HCT116 (cell line): ENCODE results near the gene BAIAP2L2. TPM values are rescaled to one million over a fixed set of nuclear protein-coding genes. Genes with fewer than 3 reads are reported as not detected.

Experiments
- ATAC-seq: fragments of 200-7000 bp; cut with Tn5 transposase; 2 replicates; pipeline ENCODE4 v1.9.1; 2020; ENCODE audit warnings: mild to moderate bottlenecking, moderate library complexity
- BruUV-seq: library from RNA; stranded (reverse); fragments of 400-500 nt; replicated peaks from 2 replicates; lab custom pipeline; 2021; lab: Mats Ljungman, UMichigan
- CTCF ChIA-PET: fragments of 300-600 bp; sonication (Branson Sonifier 250); formaldehyde crosslinking; loops from one replicate; lab custom pipeline; 2021; ENCODE audit warnings: antibody characterized with exemption; lab: Charles Lee
- POLR2A ChIA-PET: fragments of 300-600, 350-600 bp; sonication (Branson Sonifier 250); formaldehyde crosslinking; loops from one replicate; lab custom pipeline; 2021; ENCODE audit warnings: antibody characterized with exemption; lab: Charles Lee
- RAD21 ChIA-PET, 2 experiments: fragments of 300-600 bp; sonication (Branson Sonifier 250); formaldehyde crosslinking; loops; one replicate each; lab custom pipeline; 2023; ENCODE audit warnings: low total read pairs in 2 of 2; ENCODE audit not compliant: uncharacterized antibody in 2 of 2, unreplicated experiment in 2 of 2, low non-redundant PET in 1 of 2; lab: Charles Lee
- DNase-seq: peaks from one replicate; pipeline ENCODE4 v3.0.0-alpha.2; 2010; ENCODE audit warnings: low read depth, low spot score
- H2AFZ ChIP-seq: fragments of 200-600 bp; shearing (Covaris generic), sonication (generic); 2 replicates; pipeline ENCODE4 v1.6.1; 2017; ENCODE audit warnings: low read depth, mixed run types, mixed read lengths, antibody characterized with exemption, low read length; ENCODE audit not compliant: poor library complexity, severe bottlenecking
- H3K27ac ChIP-seq: 2 replicates; pipeline ENCODE4 v1.5.1; 2012; ENCODE audit warnings: low read depth, low read length
- H3K27me3 ChIP-seq: fragments of 200-600 bp; sonication (generic); 2 replicates; pipeline ENCODE4 v1.6.1; 2016; ENCODE audit warnings: mixed run types, low read length, mixed read lengths; ENCODE audit not compliant: insufficient read depth
- H3K36me3 ChIP-seq, 2 experiments: fragments of 200-500 bp in 1 of 2; fragments of 200-600 bp in 1 of 2; sonication (Bioruptor generic) in 1 of 2; sonication (generic) in 1 of 2; 2 replicates each; pipeline versions ENCODE4 v1.5.1 to v1.6.1; 2014 to 2016; ENCODE audit warnings: low read length in 2 of 2, inconsistent platforms in 1 of 2, mixed read lengths in 1 of 2, mixed run types in 1 of 2; ENCODE audit not compliant: insufficient read depth in 2 of 2, control insufficient read depth in 1 of 2
- H3K4me1 ChIP-seq, 2 experiments: fragments of 200-600 bp in 1 of 2; sonication (generic) in 1 of 2; 2 replicates each; pipeline versions ENCODE4 v1.5.1 to v1.6.1; 2012 to 2017; ENCODE audit warnings: low read length in 2 of 2, inconsistent platforms in 1 of 2, mild to moderate bottlenecking in 1 of 2, mixed read lengths in 1 of 2, mixed run types in 1 of 2, moderate library complexity in 1 of 2; ENCODE audit not compliant: insufficient read depth in 2 of 2, control insufficient read depth in 1 of 2
- H3K4me2 ChIP-seq: fragments of 200-600 bp; sonication (generic); 2 replicates; pipeline ENCODE4 v1.6.1; 2017; ENCODE audit warnings: mixed run types, low read length, mixed read lengths
- H3K4me3 ChIP-seq, 2 experiments: fragments of 200-600 bp in 1 of 2; sonication (generic) in 1 of 2; replicated peaks in 1 of 2; 2 replicates each; pipeline ENCODE4 v1.5.1; 2011 to 2016; ENCODE audit warnings: low read length in 2 of 2, control low read depth in 1 of 2, low read depth in 1 of 2, mild to moderate bottlenecking in 1 of 2, mixed read lengths in 1 of 2, mixed run types in 1 of 2
- H3K79me2 ChIP-seq: fragments of 200-600 bp; sonication (generic); 2 replicates; pipeline ENCODE4 v1.6.1; 2017; ENCODE audit warnings: mild to moderate bottlenecking, mixed run types, low read length, moderate library complexity, mixed read lengths; ENCODE audit not compliant: insufficient read depth
- H3K9ac ChIP-seq: fragments of 200-600 bp; sonication (generic); 2 replicates; pipeline ENCODE4 v1.6.1; 2016; ENCODE audit warnings: low read length, mixed read lengths
- H3K9me2 ChIP-seq: fragments of 200-600 bp; sonication (generic), shearing (Covaris generic); 2 replicates; pipeline ENCODE4 v1.6.1; 2017; ENCODE audit warnings: mixed run types, mild to moderate bottlenecking, moderate library complexity; ENCODE audit not compliant: insufficient read depth
- H3K9me3 ChIP-seq, 2 experiments: fragments of 200-500 bp in 1 of 2; fragments of 200-600 bp in 1 of 2; sonication (Bioruptor generic) in 1 of 2; sonication (generic) in 1 of 2; 2 replicates each; pipeline ENCODE4 v1.6.1; 2014 to 2017; ENCODE audit warnings: low read length in 2 of 2, mixed read lengths in 2 of 2, inconsistent platforms in 1 of 2, low read depth in 1 of 2, mild to moderate bottlenecking in 1 of 2, mixed run types in 1 of 2, moderate library complexity in 1 of 2; ENCODE audit not compliant: control insufficient read depth in 1 of 2, insufficient read depth in 1 of 2
- H4K20me1 ChIP-seq: fragments of 200-600 bp; sonication (generic), shearing (Covaris generic); 2 replicates; pipeline ENCODE4 v1.6.1; 2017; ENCODE audit warnings: mixed run types, mild to moderate bottlenecking, moderate library complexity; ENCODE audit not compliant: insufficient read depth
- CEBPB ChIP-seq: IDR thresholded peaks from 2 replicates; pipeline ENCODE4 v1.6.1; 2012; ENCODE audit warnings: low read depth
- CTCF ChIP-seq, 3 experiments: fragments of 200-600 bp in 1 of 3; sonication (generic) in 1 of 3; IDR thresholded peaks in 2 of 3; conservative IDR thresholded peaks in 1 of 3; 2 replicates each; pipeline ENCODE4 v1.5.1; 2012 to 2017; ENCODE audit warnings: low read depth in 2 of 3, low read length in 2 of 3, antibody characterized with exemption in 1 of 3, borderline replicate concordance in 1 of 3, control low read depth in 1 of 3, mild to moderate bottlenecking in 1 of 3, mixed read lengths in 1 of 3, mixed run types in 1 of 3, moderate library complexity in 1 of 3; ENCODE audit not compliant: insufficient read depth in 1 of 3
- ELF1 ChIP-seq: IDR thresholded peaks from 2 replicates; pipeline ENCODE4 v1.6.1; 2012; ENCODE audit warnings: low read depth, borderline replicate concordance
- EZH2 ChIP-seq: fragments of 200-600 bp; sonication (generic); IDR thresholded peaks from 2 replicates; pipeline ENCODE4 v1.6.1; 2017; ENCODE audit warnings: antibody characterized with exemption, mixed run types
- FOSL1 ChIP-seq: IDR thresholded peaks from 2 replicates; pipeline ENCODE4 v1.6.1; 2012; ENCODE audit warnings: low read depth
- JUND ChIP-seq: IDR thresholded peaks from 2 replicates; pipeline ENCODE4 v1.6.1; 2012
- MAX ChIP-seq: IDR thresholded peaks from 2 replicates; pipeline ENCODE4 v1.6.1; 2012
- POLR2A ChIP-seq: IDR thresholded peaks from 2 replicates; pipeline ENCODE4 v1.7.0; 2011; ENCODE audit warnings: borderline replicate concordance; ENCODE audit not compliant: insufficient read depth, insufficient read length; ENCODE audit errors: extremely low read depth
- RAD21 ChIP-seq: IDR thresholded peaks from 2 replicates; pipeline ENCODE4 v1.6.1; 2012; ENCODE audit warnings: low read depth, mild to moderate bottlenecking
- REST ChIP-seq: IDR thresholded peaks from 2 replicates; pipeline ENCODE4 v1.6.1; 2012; ENCODE audit warnings: low read depth
- SIN3A ChIP-seq: IDR thresholded peaks from 2 replicates; pipeline ENCODE4 v1.6.1; 2012; ENCODE audit warnings: low read depth
- SP1 ChIP-seq: IDR thresholded peaks from 2 replicates; pipeline ENCODE4 v1.6.1; 2012; ENCODE audit warnings: low read depth
- TCF7L2 ChIP-seq: IDR thresholded peaks from 2 replicates; pipeline ENCODE4 v1.7.0; 2011; ENCODE audit warnings: borderline replicate concordance, inconsistent platforms; ENCODE audit not compliant: insufficient read depth, insufficient read length; ENCODE audit errors: extremely low read depth
- YY1 ChIP-seq: IDR thresholded peaks from 2 replicates; pipeline ENCODE4 v1.6.1; 2011; ENCODE audit warnings: low read length, low read depth, moderate library complexity, mild to moderate bottlenecking; ENCODE audit not compliant: insufficient replicate concordance; ENCODE audit errors: extremely low read depth
- ZBTB33 ChIP-seq: IDR thresholded peaks from 2 replicates; pipeline ENCODE4 v1.6.1; 2011; ENCODE audit warnings: mild to moderate bottlenecking, low read length, moderate library complexity; ENCODE audit not compliant: insufficient replicate concordance; ENCODE audit errors: extremely low read depth
- ZNF274 ChIP-seq: fragments of 200-500 bp; sonication (Bioruptor generic); IDR thresholded peaks from 2 replicates; pipeline ENCODE4 v1.6.1; 2014; ENCODE audit warnings: mild to moderate bottlenecking, low read depth, low read length, inconsistent platforms
- intact Hi-C: fragments of 100-400 bp; cut with micrococcal nuclease; formaldehyde crosslinking; loops from 2 replicates; pipeline ENCODE4 v1.10.0; 2022
- total RNA-seq: library from RNA; stranded (reverse); gene quantifications from one replicate; pipeline ENCODE4 v1.2.1, GENCODE V29; 2021; ENCODE audit not compliant: unreplicated experiment

Gene BAIAP2L2
- total RNA-seq, 1 experiment from 2014 or later: 1.0 TPM

GRCh38 chr22:38141217-38141973 is 30.9 kb upstream of the BAIAP2L2 start (continued):
- no peak for TF ChIP-seq ELF1
- TF ChIP-seq FOSL1: no peak
- no peak for TF ChIP-seq YY1
- no peak for TF ChIP-seq CEBPB

- H3K4me1 ChIP-seq: peaks cover 17 to 26% of the 10 kb centered on the region in 2 experiments
- POLR2A ChIA-PET: no interaction called here
- H3K4me3 ChIP-seq: no peak overlapping the region
- H3K36me3 ChIP-seq: no peaks in the 10 kb centered on the region
- CTCF ChIA-PET: no interaction called here
- no peaks in the 10 kb centered on the region for H3K9me3 ChIP-seq
- DNase-seq (no peak), ATAC-seq (no peak)
- H3K27me3 ChIP-seq: no peaks in the 10 kb centered on the region
- no peak overlapping the region for H3K27ac ChIP-seq
- no peak overlapping the region for H3K9ac ChIP-seq
- H3K9me2 ChIP-seq: no peaks in the 10 kb centered on the region
- BruUV-seq: no TSS peak
- RAD21 ChIA-PET: no interaction called here
- no peaks in the 10 kb centered on the region for H4K20me1 ChIP-seq
- H3K79me2 ChIP-seq: no peaks in the 10 kb centered on the region
- H2AFZ ChIP-seq: no peak overlapping the region
- intact Hi-C loops: no loop called here
- no peak overlapping the region for H3K4me2 ChIP-seq
- TF ChIP-seq JUND (no peak), SP1 (no peak), POLR2A (no peak), ZBTB33 (no peak), FOSL1 (no peak), CEBPB (no peak), SIN3A (no peak), CTCF (IDR thresholded peaks at IDR 0.05 in 2 of 3, conservative IDR thresholded peaks at IDR 0.05 in 1 of 3; ENCODE audit: borderline replicate concordance in 1 of 3, insufficient read depth in 1 of 3, low read depth in 2 of 3, low read length in 2 of 3) (no peak), MAX (no peak), EZH2 (no peak), TCF7L2 (no peak), YY1 (no peak), RAD21 (no peak), REST (no peak), ZNF274 (no peak), ELF1 (no peak)
Measured at GRCh38 chr22:38139901-38140300, 29.4 kb upstream of the BAIAP2L2 start.
